Esophagus squamous epithelium (tissue), 4 donors: ENCODE measurements around the gene KCNMA1.

Experiments used
- CTCF ChIP-seq, 6 experiments: fragments of 450-650 bp in 4 of 6; fragments of 200-600 bp in 2 of 6; sonication (generic) in 2 of 6; IDR thresholded peaks; one replicate each; pipeline ENCODE4 v1.5.1; 2016 to 2019; ENCODE audit warnings: antibody characterized with exemption in 6 of 6, mild to moderate bottlenecking in 4 of 6, moderate library complexity in 4 of 6
- POLR2A ChIP-seq, 4 donors: fragments of 450-650 bp; IDR thresholded peaks; one replicate each; pipeline ENCODE4 v1.6.1; 2017; ENCODE audit warnings: antibody characterized with exemption in 4 of 4, mild to moderate bottlenecking in 4 of 4, moderate library complexity in 3 of 4

DNA sequence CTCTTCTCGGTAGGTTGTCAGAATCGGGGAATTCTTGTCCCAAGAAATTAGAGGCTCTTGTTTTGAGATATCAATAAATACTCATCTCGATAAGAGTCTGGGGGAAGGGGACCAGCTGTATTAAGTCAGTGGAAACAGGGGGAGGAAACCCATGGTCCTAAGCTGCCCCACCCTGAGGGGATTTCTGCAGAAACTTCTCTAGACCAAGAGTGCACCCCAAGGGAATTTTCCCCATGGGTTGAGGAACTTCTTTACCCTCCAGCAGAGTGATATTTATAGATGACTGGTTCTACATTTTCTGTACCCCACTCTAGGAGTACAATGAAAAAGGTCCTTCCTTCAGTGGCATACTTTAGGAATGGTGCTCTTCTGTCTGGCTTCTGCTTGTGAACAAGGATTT, 627.2 kb downstream of the KCNMA1 start:
- no peak for TF ChIP-seq CTCF (IDR thresholded peaks at IDR 0.05)
- TF ChIP-seq POLR2A (IDR thresholded peaks at IDR 0.05): no peak
